ENCODE data around the gene KRTAP10-2. TPM values are rescaled to one million over a fixed set of nuclear protein-coding genes. Genes with fewer than 3 reads are reported as not detected.

The KRTAP10-2 gene
- total RNA-seq, 1 experiment from 2014 or later: not detected

GRCh38 chr21:44528634-44528995, 22.7 kb downstream of the KRTAP10-2 start:
- Histone ChIP-seq H3K23me2 (ENCODE audit: insufficient read length, low read depth, low read length, poor library complexity, severe bottlenecking) (no peaks in the 10 kb centered on the region), H2BK20ac (ENCODE audit: low read depth, low read length, poor library complexity, severe bottlenecking) (no peak overlapping the region), H3K14ac (ENCODE audit: insufficient read depth, low read length) (no peak overlapping the region), H3K9ac (ENCODE audit: extremely low read depth, insufficient read length, low read length) (no peak overlapping the region), H3K9me3 (ENCODE audit: control insufficient read depth, low read depth, low read length) (no peaks in the 10 kb centered on the region), H3K4me1 (ENCODE audit: insufficient read depth, low read length) (no peaks in the 10 kb centered on the region; the same call in 1 of the 2 replicates), H2BK120ac (ENCODE audit: low read depth, low read length, poor library complexity, severe bottlenecking) (no peak overlapping the region), H4K8ac (replicated peaks; ENCODE audit: insufficient read length, low read depth, low read length) (no peak overlapping the region), H3K27ac (ENCODE audit: insufficient read length, low read depth, low read length) (no peak overlapping the region), H2AK5ac (ENCODE audit: insufficient read length, low read length) (no peak overlapping the region), H3K4ac (ENCODE audit: low read depth, low read length) (no peak overlapping the region), H3K18ac (ENCODE audit: insufficient read length, low read depth, low read length) (no peak overlapping the region), H3K79me2 (ENCODE audit: insufficient read depth, low read length) (no peaks in the 10 kb centered on the region), H2BK15ac (ENCODE audit: low read depth, low read length) (no peak overlapping the region), H3K27me3 (ENCODE audit: insufficient read depth, low read length) (no peaks in the 10 kb centered on the region), H3K4me2 (ENCODE audit: insufficient read depth, insufficient read length, low read length) (no peak overlapping the region), H3K23ac (ENCODE audit: insufficient read length, low read depth, low read length) (no peak overlapping the region), H4K91ac (ENCODE audit: insufficient read length, low read depth, low read length) (no peak overlapping the region), H2BK5ac (ENCODE audit: insufficient read length, low read length) (no peak overlapping the region), H4K20me1 (ENCODE audit: control insufficient read depth, insufficient read depth, insufficient read length) (no peaks in the 10 kb centered on the region), H3K56ac (ENCODE audit: insufficient read length, low read depth, low read length) (no peak overlapping the region), H2BK12ac (ENCODE audit: insufficient read length, low read depth, low read length) (no peak overlapping the region), H4K5ac (ENCODE audit: insufficient read length, low read depth, low read length) (no peak overlapping the region), H3K79me1 (ENCODE audit: insufficient read depth, low read depth, low read length, poor library complexity, severe bottlenecking) (no peaks in the 10 kb centered on the region), H2AFZ (ENCODE audit: low read length) (no peak overlapping the region), H3T11ph (ENCODE audit: low read length) (no peak overlapping the region)
- peak; percentile 14 for DNase-seq
- Mint-ChIP-seq H3K36me3 (ENCODE audit: insufficient read depth in 1 of 3, low read depth in 3 of 3) (no peaks in the 10 kb centered on the region; a peak in 1 of 7 replicates), H3K4me1 (peaks cover 2 to 8% of the 10 kb centered on the region in 2 experiments; a peak in 3 of 4 replicates), H3K27ac (no peak overlapping the region), H3K4me3 (no peak overlapping the region), H3K27me3 (ENCODE audit: low read depth) (peaks cover 7% of the 10 kb centered on the region), H3K9me3 (no peaks in the 10 kb centered on the region)
- no CpG with 5 or more reads among the region's 10 CpGs for WGBS (ENCODE audit: extremely low coverage, insufficient read length, low lambda C conversion rate)
- TF ChIP-seq CTCF (conservative IDR thresholded peaks at IDR 0.05): no peak
